Ishikawa (cell line): ENCODE results near the gene PBX1.

ENCODE experiments used
- CEBPB ChIP-seq: IDR thresholded peaks from 2 replicates; pipeline ENCODE4 v1.6.1; 2012
- CREB1 ChIP-seq: IDR thresholded peaks from 2 replicates; pipeline ENCODE4 v1.6.1; 2012; ENCODE audit warnings: low read depth
- EGR1 ChIP-seq: IDR thresholded peaks from 2 replicates; pipeline ENCODE4 v1.6.1; 2012
- EP300 ChIP-seq: IDR thresholded peaks from 2 replicates; pipeline ENCODE4 v1.6.1; 2012; ENCODE audit warnings: borderline replicate concordance
- FOXM1 ChIP-seq: IDR thresholded peaks from 2 replicates; pipeline ENCODE4 v1.6.1; 2012; ENCODE audit warnings: low read depth, borderline replicate concordance
- MAX ChIP-seq: IDR thresholded peaks from 2 replicates; pipeline ENCODE4 v1.6.1; 2012
- RAD21 ChIP-seq: IDR thresholded peaks from 2 replicates; pipeline ENCODE4 v1.6.1; 2012; ENCODE audit warnings: low read depth
- REST ChIP-seq: IDR thresholded peaks from 2 replicates; pipeline ENCODE4 v1.6.1; 2012; ENCODE audit warnings: low read depth, mild to moderate bottlenecking
- TAF1 ChIP-seq: IDR thresholded peaks from 2 replicates; pipeline ENCODE4 v1.6.1; 2012; ENCODE audit warnings: low read depth, mild to moderate bottlenecking
- TCF12 ChIP-seq: IDR thresholded peaks from 2 replicates; pipeline ENCODE4 v1.6.1; 2012; ENCODE audit warnings: low read depth
- TEAD4 ChIP-seq: IDR thresholded peaks from 2 replicates; pipeline ENCODE4 v1.6.1; 2012
- YY1 ChIP-seq: IDR thresholded peaks from 2 replicates; pipeline ENCODE4 v1.6.1; 2012; ENCODE audit warnings: low read depth
- TF ChIP-seq, protein P1 (sequence below): IDR thresholded peaks from 2 replicates; pipeline ENCODE4 v1.6.1; 2012

GRCh38 chr1:164855716-164856329 is 296.8 kb downstream of the PBX1 start:
- TF ChIP-seq CEBPB = no peak
- no peak for TF ChIP-seq MAX
- TF ChIP-seq CREB1 = no peak
- TF ChIP-seq FOXM1 = no peak
- no peak for TF ChIP-seq RAD21
- no peak for TF ChIP-seq TAF1
- no peak for TF ChIP-seq EP300
- no peak for TF ChIP-seq EGR1
- no peak for TF ChIP-seq TCF12
- TF ChIP-seq, protein P1, sequence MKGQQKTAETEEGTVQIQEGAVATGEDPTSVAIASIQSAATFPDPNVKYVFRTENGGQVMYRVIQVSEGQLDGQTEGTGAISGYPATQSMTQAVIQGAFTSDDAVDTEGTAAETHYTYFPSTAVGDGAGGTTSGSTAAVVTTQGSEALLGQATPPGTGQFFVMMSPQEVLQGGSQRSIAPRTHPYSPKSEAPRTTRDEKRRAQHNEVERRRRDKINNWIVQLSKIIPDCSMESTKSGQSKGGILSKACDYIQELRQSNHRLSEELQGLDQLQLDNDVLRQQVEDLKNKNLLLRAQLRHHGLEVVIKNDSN = no peak
- TF ChIP-seq REST = no peak
- TF ChIP-seq YY1 = no peak
- TF ChIP-seq TEAD4 = no peak
